ENCODE results near the gene RRH.

GRCh38 chr4:109886303-109886702 lies 58.5 kb downstream of the RRH start:
- TF ChIP-seq CTCF (optimal IDR thresholded peaks at IDR 0.05 in 1 of 3, IDR thresholded peaks at IDR 0.05 in 1 of 3, conservative IDR thresholded peaks at IDR 0.05 in 1 of 3; ENCODE audit: extremely low read depth in 1 of 3, insufficient read depth in 2 of 3, low read length in 3 of 3) (no peak), EZH2 (IDR thresholded peaks at IDR 0.05; ENCODE audit: low read length) (no peak)

Measured in keratinocyte (primary cell).